Diencephalon (tissue), 1 donor: ENCODE results near the gene KCNK7. TPM values are rescaled to one million over a fixed set of nuclear protein-coding genes. Genes with fewer than 3 reads are reported as not detected.

Source experiments
- small RNA-seq: library from RNA; depleted of rRNA; stranded (forward); fragments of <200 nt; gene quantifications from one replicate; pipeline ENCODE3, GENCODE V24; 2014
- total RNA-seq: library from RNA; depleted of rRNA; stranded (reverse); fragments of >200 nt; gene quantifications from one replicate; pipeline ENCODE4 v1.2.3, GENCODE V29; 2014

KCNK7 gene, protein sequence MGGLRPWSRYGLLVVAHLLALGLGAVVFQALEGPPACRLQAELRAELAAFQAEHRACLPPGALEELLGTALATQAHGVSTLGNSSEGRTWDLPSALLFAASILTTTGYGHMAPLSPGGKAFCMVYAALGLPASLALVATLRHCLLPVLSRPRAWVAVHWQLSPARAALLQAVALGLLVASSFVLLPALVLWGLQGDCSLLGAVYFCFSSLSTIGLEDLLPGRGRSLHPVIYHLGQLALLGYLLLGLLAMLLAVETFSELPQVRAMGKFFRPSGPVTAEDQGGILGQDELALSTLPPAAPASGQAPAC
- total RNA-seq = not detected

DNA sequence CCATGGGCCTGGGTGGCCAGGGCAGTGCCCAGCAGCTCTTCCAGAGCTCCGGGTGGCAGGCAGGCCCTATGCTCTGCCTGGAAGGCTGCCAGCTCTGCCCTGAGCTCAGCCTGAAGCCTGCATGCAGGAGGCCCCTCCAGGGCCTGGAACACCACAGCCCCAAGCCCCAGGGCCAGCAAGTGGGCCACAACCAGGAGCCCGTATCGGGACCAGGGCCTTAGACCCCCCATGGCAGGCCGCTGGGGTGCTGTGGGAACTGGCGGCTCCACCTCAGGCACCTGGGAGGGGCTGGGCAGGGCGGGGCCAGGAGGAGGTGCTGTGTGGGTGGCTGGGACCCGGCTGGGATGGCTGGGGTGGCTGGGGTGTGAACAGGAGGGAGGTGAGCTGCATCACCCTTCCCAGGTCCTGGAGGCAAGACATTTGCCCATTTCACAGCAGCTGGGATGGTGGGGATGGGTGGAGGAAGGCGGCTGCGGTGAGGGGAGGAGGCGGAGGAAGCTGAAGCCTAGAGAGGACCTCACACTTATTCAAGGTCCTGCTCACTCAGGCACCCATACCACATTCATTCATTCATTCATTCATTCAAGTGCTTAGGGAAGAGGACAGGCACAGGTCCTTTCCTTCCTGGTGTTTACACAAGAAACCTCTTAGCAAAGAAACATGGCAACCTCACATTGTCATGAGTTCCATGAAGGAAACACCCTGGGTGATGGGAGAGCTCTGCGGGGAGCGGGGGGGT is at the start of gene KCNK7:
KCNK7 (minus strand) TSS at position 258 of the 739 bp plus-strand sequence; CDS start at position 230, 28 bp downstream.

DNA sequence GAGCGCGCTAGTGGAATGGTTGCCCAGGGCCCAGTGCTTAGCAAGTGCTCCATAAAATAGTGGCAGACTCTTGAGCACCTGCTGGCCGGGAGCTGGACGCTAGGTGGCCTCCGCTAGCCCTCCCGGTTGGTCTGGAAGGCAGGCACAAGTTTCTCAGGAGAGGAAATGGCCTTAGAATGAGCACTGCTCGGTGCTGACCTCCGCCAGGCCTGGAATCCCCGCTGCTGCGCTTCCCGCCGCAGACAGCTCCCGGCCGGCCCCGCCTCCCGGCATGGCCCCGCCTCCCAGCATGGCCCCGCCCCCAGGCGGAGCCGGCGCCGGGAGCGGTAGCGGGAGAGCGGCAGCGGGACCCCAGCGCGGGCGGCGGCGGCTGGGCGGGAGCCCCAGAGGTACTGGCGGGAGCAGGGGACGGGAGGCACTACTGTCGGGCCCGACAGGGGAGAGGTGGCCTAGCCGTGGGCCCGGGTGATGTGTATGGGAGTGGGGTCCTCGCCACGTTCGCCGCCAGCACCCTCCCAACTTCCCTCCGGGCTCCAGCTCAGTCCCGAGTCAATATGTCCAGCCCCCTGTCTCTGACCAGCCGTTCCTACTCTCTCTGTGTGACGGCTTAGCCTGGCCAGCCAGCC is 42.3 kb upstream of the KCNK7 start, which contains the start of gene SIPA1:
SIPA1 (plus strand) TSS at position 308 of the 626 bp plus-strand sequence. CDS start 2,821 bp downstream, outside the sequence.

DNA sequence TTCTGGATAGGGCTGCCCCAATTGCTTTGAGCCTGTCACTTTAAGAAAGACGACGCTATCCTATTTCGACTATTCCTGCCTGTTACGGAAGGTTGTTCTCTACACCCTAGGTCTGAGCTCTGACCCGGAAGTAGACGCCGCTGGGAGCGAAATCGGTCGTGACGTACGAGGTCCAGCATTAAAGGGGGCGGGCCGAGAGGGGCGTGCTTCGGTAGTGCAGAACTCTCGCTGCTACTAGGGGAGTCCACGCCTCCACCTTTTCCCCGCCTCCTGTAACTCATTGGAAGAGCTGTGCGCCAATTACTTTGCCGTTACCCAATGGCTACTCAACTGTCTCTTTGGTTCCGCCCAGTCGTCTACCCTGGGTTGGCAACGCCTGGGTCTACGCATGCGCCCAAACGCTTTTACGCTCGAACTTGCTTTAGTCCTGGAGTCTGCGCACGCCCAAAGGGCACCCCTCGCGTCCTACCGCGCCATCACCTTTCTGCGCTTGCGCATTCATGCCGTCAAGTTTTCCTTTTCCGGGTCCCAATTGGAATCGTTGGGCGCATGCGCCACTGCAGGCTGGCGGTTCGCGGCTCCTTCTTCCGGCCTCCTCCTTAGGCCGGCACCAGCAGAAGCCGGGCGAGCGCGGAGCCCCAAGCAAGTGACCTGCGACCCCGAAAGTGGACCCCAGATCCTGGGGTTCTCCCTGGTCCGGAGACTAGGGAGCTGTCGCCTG is 19.8 kb upstream of the KCNK7 start, which contains the start of gene PCNX3:
PCNX3 (plus strand) TSS at position 548 of the 721 bp plus-strand sequence. CDS start 536 bp downstream, outside the sequence.

DNA sequence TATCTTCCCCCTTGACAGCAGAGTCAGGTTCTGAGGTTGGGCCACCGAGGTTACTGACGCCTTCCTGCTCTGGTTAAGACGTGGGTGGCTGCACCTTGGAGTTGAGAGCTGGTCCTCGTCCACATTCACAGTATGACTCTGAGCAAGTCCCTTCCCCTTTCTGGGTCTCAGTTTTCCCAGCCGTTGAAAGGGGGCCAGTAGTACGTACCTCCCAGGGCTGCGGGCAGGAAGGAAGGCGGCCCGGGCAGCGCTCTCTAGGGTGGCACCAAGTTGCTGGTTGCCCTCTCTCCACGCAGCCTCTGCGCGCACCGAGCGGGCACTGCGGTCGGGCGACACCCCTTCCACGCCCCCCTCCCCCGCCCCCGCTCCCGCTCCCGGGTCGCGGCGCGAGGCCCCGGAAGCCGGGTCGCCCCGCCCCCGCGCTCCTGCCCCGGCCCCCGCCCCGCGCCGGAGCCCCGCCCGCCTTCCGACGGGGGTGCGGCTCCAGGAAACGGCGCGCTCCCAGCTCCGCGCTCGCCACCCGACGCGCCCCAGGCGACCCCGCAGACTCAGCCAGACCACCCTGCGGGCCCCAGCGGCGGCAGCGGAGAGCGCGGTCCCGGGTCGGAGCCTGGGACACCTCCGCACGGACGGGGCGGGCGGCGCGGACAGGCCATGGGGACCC is 19.9 kb downstream of the KCNK7 start, which contains the start of gene EHBP1L1:
EHBP1L1 (plus strand) TSS at position 486 of the 664 bp plus-strand sequence. CDS start 250 bp downstream, outside the sequence.

DNA sequence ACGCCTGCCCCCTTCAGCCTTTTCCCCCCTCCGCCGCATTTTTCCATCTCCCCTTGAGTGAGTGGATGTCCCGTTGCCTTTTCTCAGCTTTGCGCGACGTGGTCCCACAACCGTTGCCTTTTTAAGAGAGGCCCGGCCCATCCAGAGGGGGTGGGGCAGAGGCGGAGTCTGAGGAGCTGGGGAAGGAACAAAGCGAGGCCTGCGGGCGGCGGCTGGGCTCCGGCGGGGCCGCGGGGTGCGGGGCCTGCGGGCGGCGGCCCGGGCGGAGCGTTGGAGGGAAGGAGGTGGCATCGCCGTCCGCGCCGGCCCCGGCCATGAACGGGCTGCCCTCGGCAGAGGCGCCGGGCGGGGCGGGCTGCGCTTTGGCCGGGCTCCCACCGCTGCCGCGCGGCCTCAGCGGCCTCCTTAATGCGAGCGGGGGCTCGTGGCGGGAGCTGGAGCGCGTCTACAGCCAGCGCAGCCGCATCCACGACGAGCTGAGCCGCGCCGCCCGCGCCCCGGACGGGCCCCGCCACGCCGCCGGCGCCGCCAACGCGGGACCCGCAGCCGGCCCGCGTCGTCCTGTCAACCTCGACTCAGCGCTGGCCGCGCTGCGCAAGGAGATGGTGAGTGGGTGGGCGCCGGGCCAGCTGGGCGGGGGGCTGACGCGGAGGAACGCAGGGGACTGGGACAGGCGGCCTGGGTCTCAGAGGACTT is 23.1 kb downstream of the KCNK7 start, which contains the start of gene FAM89B:
FAM89B (plus strand) TSS at position 183 of the 696 bp plus-strand sequence; CDS start at position 315, 132 bp downstream.

DNA sequence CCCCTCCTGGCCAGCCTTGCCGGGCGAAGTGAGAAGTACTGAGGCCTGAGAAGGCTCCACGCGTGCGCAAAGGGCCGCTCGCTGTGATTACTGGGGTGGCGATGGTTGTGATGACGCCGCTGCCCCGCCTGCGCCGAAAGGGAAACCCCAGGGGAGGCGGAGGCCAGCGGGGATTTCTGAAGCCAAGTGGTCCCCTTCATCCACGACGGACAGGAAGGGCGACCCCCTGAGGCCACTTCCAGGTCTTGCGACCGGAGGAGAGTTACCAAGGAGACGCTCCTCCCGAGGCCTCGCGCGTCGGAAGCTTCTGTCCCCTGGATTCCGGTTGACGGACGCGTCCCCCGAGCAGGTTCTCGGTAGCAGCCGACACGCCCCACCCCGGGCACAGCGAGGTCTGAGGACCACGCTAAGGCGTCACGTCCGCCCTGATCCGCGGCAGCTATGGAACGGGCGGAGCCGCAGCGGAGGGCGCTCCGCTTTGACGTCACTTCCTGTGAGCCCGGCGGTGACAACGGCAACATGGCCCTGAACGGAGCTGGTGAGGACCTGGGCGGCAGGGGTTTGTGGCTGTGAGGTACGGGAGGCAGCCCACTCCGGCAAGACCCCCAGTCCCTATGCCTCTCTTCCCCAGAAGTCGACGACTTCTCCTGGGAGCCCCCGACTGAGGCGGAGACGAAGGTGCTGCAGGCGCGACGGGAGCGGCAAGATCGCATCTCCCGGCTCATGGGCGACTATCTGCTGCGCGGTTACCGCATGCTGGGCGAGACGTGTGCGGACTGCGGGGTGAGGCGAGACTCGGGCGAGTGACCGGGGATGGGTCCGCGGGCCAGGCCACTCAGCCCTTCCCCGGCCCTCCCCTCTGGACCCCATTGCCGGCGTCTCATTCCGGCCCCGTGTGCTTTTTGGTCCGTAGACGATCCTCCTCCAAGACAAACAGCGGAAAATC is 25.4 kb downstream of the KCNK7 start, which contains the start of gene ZNRD2:
ZNRD2 (plus strand) TSS at position 505 of the 946 bp plus-strand sequence; CDS start at position 520, 15 bp downstream.

DNA sequence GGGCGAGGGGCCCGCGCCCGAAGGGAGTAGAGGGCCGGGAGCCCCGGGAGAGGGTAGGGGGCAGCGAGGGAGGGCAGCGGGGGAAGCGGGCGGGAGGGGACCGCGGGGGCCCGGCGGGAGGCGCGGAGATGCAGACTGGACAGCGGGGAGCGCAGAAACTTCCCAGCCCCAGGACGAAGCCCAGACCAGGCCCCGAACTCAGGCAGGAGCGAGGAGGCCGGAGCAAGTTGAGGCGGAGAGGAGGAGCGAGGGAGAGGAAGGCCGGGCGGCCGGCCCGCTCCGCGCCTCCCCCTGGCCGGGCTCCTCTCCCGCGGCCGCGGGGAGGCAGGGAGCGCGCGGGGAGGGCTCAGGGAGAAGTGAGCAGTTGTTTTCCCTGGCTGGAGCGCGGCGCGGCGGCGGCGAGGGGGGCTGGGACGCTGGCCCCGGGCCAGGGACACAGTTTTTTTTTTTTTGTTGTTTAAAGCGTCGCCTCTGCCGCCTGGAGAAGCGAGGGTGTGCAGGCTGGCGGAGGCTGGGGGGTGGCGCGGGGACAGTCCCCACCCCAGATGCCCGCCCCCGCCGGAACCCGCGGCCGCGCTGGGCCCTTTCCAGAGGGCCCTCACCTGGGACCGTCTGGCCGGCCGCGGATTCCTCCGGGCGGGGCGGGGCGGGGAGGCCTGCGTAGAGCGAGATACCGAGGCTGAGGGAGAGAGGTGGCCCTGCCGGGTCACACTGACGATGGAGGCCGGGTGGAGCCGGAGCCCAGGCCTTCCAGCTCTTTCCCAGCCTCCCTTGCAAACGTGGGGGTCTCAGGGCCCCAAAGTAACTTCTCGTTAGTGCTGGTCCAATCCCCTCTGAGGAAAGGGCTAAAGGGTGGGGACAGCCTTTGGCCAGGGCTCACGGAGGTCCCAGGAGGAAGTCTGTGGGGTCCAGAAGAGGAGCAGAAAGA is 37.3 kb downstream of the KCNK7 start, which contains the start of gene LTBP3:
LTBP3 (minus strand) TSS at position 358 of the 928 bp plus-strand sequence. CDS start 400 bp downstream, outside the sequence.

Small RNA genes within 50 kb of the gene (small RNA-seq; reads per million reads assigned to genes)
- not detected for gene AP001362.1
- not detected for gene MIR4690

Other genes with a start within 250 kb of the KCNK7 start
- gene TIGD3, start 241.0 kb downstream of the KCNK7 start, total RNA-seq = 3.2 TPM
- 0.92 TPM for gene SLC25A45, start 213.2 kb downstream of the KCNK7 start, total RNA-seq
- 9.5 TPM for gene FRMD8, start 209.2 kb downstream of the KCNK7 start, total RNA-seq
- 6.5 TPM for gene NEAT1, start 173.0 kb downstream of the KCNK7 start, total RNA-seq
- gene MALAT1, start 96.8 kb downstream of the KCNK7 start, total RNA-seq = 9,748 TPM
- 40.6 TPM for gene SCYL1, start 70.7 kb downstream of the KCNK7 start, total RNA-seq
- gene LTBP3, start 37.4 kb downstream of the KCNK7 start, total RNA-seq = 24.0 TPM
- gene ZNRD2, start 25.3 kb downstream of the KCNK7 start, total RNA-seq = 25.4 TPM
- gene FAM89B, start 23.3 kb downstream of the KCNK7 start, total RNA-seq = 29.3 TPM
- 11.8 TPM for gene EHBP1L1, start 19.7 kb downstream of the KCNK7 start, total RNA-seq
- gene MAP3K11, start 18.4 kb upstream of the KCNK7 start, total RNA-seq = 11.5 TPM
- 18.0 TPM for gene PCNX3, start 20.0 kb upstream of the KCNK7 start, total RNA-seq
- 6.7 TPM for gene SIPA1, start 42.3 kb upstream of the KCNK7 start, total RNA-seq
- 14.1 TPM for gene RELA, start 67.1 kb upstream of the KCNK7 start, total RNA-seq
- gene KAT5, start 116.5 kb upstream of the KCNK7 start, total RNA-seq = 46.8 TPM
- gene RNASEH2C, start 125.0 kb upstream of the KCNK7 start, total RNA-seq = 9.5 TPM
- gene AP5B1, start 185.2 kb upstream of the KCNK7 start, total RNA-seq = 4.8 TPM
- not detected for gene OVOL1, start 191.3 kb upstream of the KCNK7 start, total RNA-seq
- 7.6 TPM for gene SNX32, start 238.2 kb upstream of the KCNK7 start, total RNA-seq